Mesodermal cell (in vitro differentiated cells): ENCODE results near the gene INPP4B.

Experiments
- H3K27ac ChIP-seq: 2 replicates; pipeline ENCODE4 v1.7.0; 2013; ENCODE audit warnings: mild to moderate bottlenecking, low read depth, low read length, moderate library complexity; ENCODE audit not compliant: severe bottlenecking
- H3K36me3 ChIP-seq: 2 replicates; pipeline ENCODE4 v1.7.1; 2013; ENCODE audit warnings: mild to moderate bottlenecking, low read length, moderate library complexity; ENCODE audit not compliant: control insufficient read depth, insufficient read depth
- H3K4me1 ChIP-seq: one replicate; pipeline ENCODE4 v1.7.1; 2013; ENCODE audit warnings: mild to moderate bottlenecking, low read length; ENCODE audit not compliant: insufficient read depth, control insufficient read depth, poor library complexity, severe bottlenecking
- H3K4me3 ChIP-seq: 2 replicates; pipeline ENCODE4 v1.7.0; 2013; ENCODE audit warnings: low read length, control low read depth, mild to moderate bottlenecking; ENCODE audit not compliant: insufficient read depth, poor library complexity, severe bottlenecking; ENCODE audit errors: extremely low read depth
- H3K9me3 ChIP-seq: 2 replicates; pipeline ENCODE4 v1.7.1; 2013; ENCODE audit warnings: mild to moderate bottlenecking, low read length, moderate library complexity; ENCODE audit not compliant: control insufficient read depth
- WGBS, 2 experiments: methylation state at CpG; one replicate each; pipeline ENCODE4 v1.1.5; 2013; ENCODE audit warnings: missing lambda C conversion rate in 2 of 2; ENCODE audit not compliant: insufficient coverage in 2 of 2; 5-methylcytosine and 5-hydroxymethylcytosine counted together

Gene INPP4B

GRCh38 chr4:142547974-142548373, 298.1 kb downstream of the INPP4B start:
- no peak overlapping the region for H3K4me3 ChIP-seq

GRCh38 chr4:142544594-142544993, 301.5 kb downstream of the INPP4B start:
- no peak overlapping the region for H3K4me3 ChIP-seq
- H3K4me1 ChIP-seq, result peaks cover 7% of the 10 kb centered on the region
- no peaks in the 10 kb centered on the region for H3K9me3 ChIP-seq
- WGBS, 2 experiments, result 100% methylated on average over 1 of the region's 3 CpGs; no CpG with 5 or more reads in 1 of the 2 experiments
- no peaks in the 10 kb centered on the region for H3K36me3 ChIP-seq
- H3K27ac ChIP-seq, result no peak overlapping the region

More at GRCh38 chr4:142547974-142548373, 298.1 kb downstream of the INPP4B start:
- Histone ChIP-seq H3K36me3 (no peaks in the 10 kb centered on the region), H3K9me3 (no peaks in the 10 kb centered on the region), H3K4me1 (peaks cover 21% of the 10 kb centered on the region), H3K27ac (no peak overlapping the region)
- WGBS, 2 experiments, result no CpG with 5 or more reads among the region's 1 CpG

- H3K27ac ChIP-seq, result no peak overlapping the region
- H3K4me1 ChIP-seq, result peaks cover 1% of the 10 kb centered on the region
- no peaks in the 10 kb centered on the region for H3K36me3 ChIP-seq
- no peak overlapping the region for H3K4me3 ChIP-seq
- H3K9me3 ChIP-seq, result no peaks in the 10 kb centered on the region
- 67 to 92% methylated on average over 1 of the region's 1 CpG for WGBS, 2 experiments
Measured at GRCh38 chr4:142544039-142544438, 302.1 kb downstream of the INPP4B start.

GRCh38 chr4:142540483-142540804, 305.7 kb downstream of the INPP4B start:
- Histone ChIP-seq H3K4me3 (no peak overlapping the region), H3K4me1 (no peaks in the 10 kb centered on the region), H3K36me3 (no peaks in the 10 kb centered on the region), H3K9me3 (no peaks in the 10 kb centered on the region), H3K27ac (no peak overlapping the region)
- no CpG with 5 or more reads among the region's 2 CpGs for WGBS, 2 experiments

GRCh38 chr4:142539796-142540482, 306.2 kb downstream of the INPP4B start:
- Histone ChIP-seq H3K4me1 (no peaks in the 10 kb centered on the region), H3K4me3 (no peak overlapping the region), H3K27ac (no peak overlapping the region), H3K36me3 (no peaks in the 10 kb centered on the region), H3K9me3 (no peaks in the 10 kb centered on the region)
- 0 to 43% methylated on average over 1 to 2 of the region's 3 CpGs for WGBS, 2 experiments

GRCh38 chr4:142535009-142535408, 311.1 kb downstream of the INPP4B start:
- Histone ChIP-seq H3K27ac (no peak overlapping the region), H3K4me3 (no peak overlapping the region), H3K4me1 (no peaks in the 10 kb centered on the region), H3K36me3 (no peaks in the 10 kb centered on the region), H3K9me3 (no peaks in the 10 kb centered on the region)
- WGBS, 2 experiments, result 80 to 100% methylated on average over 1 of the region's 1 CpG

GRCh38 chr4:142532054-142532453, 314.0 kb downstream of the INPP4B start:
- 73 to 83% methylated on average over 3 to 4 of the region's 5 CpGs for WGBS, 2 experiments
- no peaks in the 10 kb centered on the region for H3K9me3 ChIP-seq
- no peaks in the 10 kb centered on the region for H3K36me3 ChIP-seq
- no peaks in the 10 kb centered on the region for H3K4me1 ChIP-seq
- no peak overlapping the region for H3K27ac ChIP-seq
- H3K4me3 ChIP-seq, result no peak overlapping the region

- H3K4me1 ChIP-seq, result no peaks in the 10 kb centered on the region
- no peak overlapping the region for H3K27ac ChIP-seq
- WGBS, 2 experiments, result 71 to 92% methylated on average over 1 of the region's 1 CpG
- no peaks in the 10 kb centered on the region for H3K9me3 ChIP-seq
- H3K4me3 ChIP-seq, result no peak overlapping the region
- no peaks in the 10 kb centered on the region for H3K36me3 ChIP-seq
Measured at GRCh38 chr4:142530728-142531127, 315.4 kb downstream of the INPP4B start.

- H3K36me3 ChIP-seq, result no peaks in the 10 kb centered on the region
- H3K27ac ChIP-seq, result no peak overlapping the region
- H3K4me3 ChIP-seq, result no peak overlapping the region
- H3K4me1 ChIP-seq, result no peaks in the 10 kb centered on the region
- no CpG with 5 or more reads among the region's 1 CpG for WGBS, 2 experiments
- H3K9me3 ChIP-seq, result no peaks in the 10 kb centered on the region
Measured at GRCh38 chr4:142528433-142528832, 317.7 kb downstream of the INPP4B start.

GRCh38 chr4:142523111-142523510, 323.0 kb downstream of the INPP4B start:
- no peak overlapping the region for H3K27ac ChIP-seq
- H3K4me3 ChIP-seq, result no peak overlapping the region
- H3K9me3 ChIP-seq, result no peaks in the 10 kb centered on the region
- H3K4me1 ChIP-seq, result no peaks in the 10 kb centered on the region
- 60 to 80% methylated on average over 1 of the region's 3 CpGs for WGBS, 2 experiments
- no peaks in the 10 kb centered on the region for H3K36me3 ChIP-seq

- H3K9me3 ChIP-seq, result no peaks in the 10 kb centered on the region
- H3K27ac ChIP-seq, result no peak overlapping the region
- peaks cover 4% of the 10 kb centered on the region for H3K4me1 ChIP-seq
- H3K4me3 ChIP-seq, result no peak overlapping the region
- H3K36me3 ChIP-seq, result no peaks in the 10 kb centered on the region
Measured at GRCh38 chr4:142519342-142519741, 326.8 kb downstream of the INPP4B start.
